K562 (cell line): Measurements from ENCODE around the gene FTH1. TPM values are rescaled to one million over a fixed set of nuclear protein-coding genes. Genes with fewer than 3 reads are reported as not detected.
A peak's percentile ranks its signal among the peaks of the same experiment; 100 is the strongest.

ENCODE experiments used
- ATAC-seq: fragments of 200-7000 bp; cut with Tn5 transposase; 3 replicates; pipeline ENCODE4 v1.9.1; 2020; ENCODE audit warnings: moderate library complexity
- BruUV-seq: library from RNA; stranded (reverse); fragments of 400-500 nt; replicated peaks from 2 replicates; lab custom pipeline; 2021; lab: Mats Ljungman, UMichigan
- CTCF ChIA-PET: fragments of 300-600 bp; formaldehyde crosslinking; extraction: SDS; loops from one replicate; lab custom pipeline; 2021; ENCODE audit warnings: low intra/inter-chr PET ratio; lab: Yijun Ruan, JAX
- POLR2A ChIA-PET: fragments of 300-600, 350-650 bp; sonication (Branson Sonifier 250); formaldehyde crosslinking; extraction: SDS; loops from one replicate; lab custom pipeline; 2021; ENCODE audit warnings: antibody characterized with exemption, inconsistent platforms; lab: Yijun Ruan, JAX
- DNase-seq, 4 experiments: peaks; one replicate each; pipeline versions ENCODE4 v3.0.0 to v3.0.0-alpha.2; 2011 to 2018; ENCODE audit warnings: low spot score in 3 of 4, mixed read lengths in 3 of 4; ENCODE audit errors: extremely low read depth in 1 of 4
- FAIRE-seq: peaks from 2 replicates; lab custom pipeline; 2011; peaks lifted over from hg19 to GRCh38; lab: Jason Lieb, UNC
- H2AFZ ChIP-seq: 2 replicates; pipeline ENCODE4 v1.6.0; 2011; ENCODE audit warnings: low read depth, low read length, control low read depth, inconsistent platforms
- H3K27ac ChIP-seq: fragments of 200-600 bp; 3 replicates; pipeline ENCODE4 v1.8.0; 2011; ENCODE audit warnings: low read depth, mild to moderate bottlenecking, control low read depth, inconsistent platforms, low read length, moderate library complexity, mixed read lengths; ENCODE audit errors: extremely low read depth
- H3K27me3 ChIP-seq, 2 experiments: fragments of 300-600 bp in 1 of 2; 2 replicates in 1 of 2; 3 replicates in 1 of 2; pipeline versions ENCODE4 v1.6.0 to v1.8.0; 2011; ENCODE audit warnings: inconsistent platforms in 2 of 2, low read length in 2 of 2, mild to moderate bottlenecking in 1 of 2, mixed read lengths in 1 of 2, moderate library complexity in 1 of 2; ENCODE audit not compliant: control insufficient read depth in 2 of 2, insufficient read depth in 2 of 2
- H3K36me3 ChIP-seq: fragments of 300-600 bp; 3 replicates; pipeline ENCODE4 v1.8.0; 2011; ENCODE audit warnings: mild to moderate bottlenecking, low read length, inconsistent platforms; ENCODE audit not compliant: control insufficient read depth, insufficient read depth
- H3K4me1 ChIP-seq, 2 experiments: fragments of 200-600 bp in 1 of 2; replicated peaks in 1 of 2; 2 replicates in 1 of 2; 3 replicates in 1 of 2; pipeline versions ENCODE4 v1.5.1 to v1.8.0; 2011; ENCODE audit warnings: inconsistent platforms in 2 of 2, low read length in 2 of 2, mild to moderate bottlenecking in 1 of 2, mixed read lengths in 1 of 2, moderate library complexity in 1 of 2; ENCODE audit not compliant: control insufficient read depth in 2 of 2, insufficient read depth in 2 of 2
- H3K4me2 ChIP-seq: 2 replicates; pipeline ENCODE4 v1.6.1; 2011; ENCODE audit warnings: low read length, control low read depth, inconsistent platforms, mixed read lengths; ENCODE audit not compliant: insufficient read depth
- H3K4me3 ChIP-seq: fragments of 200-600 bp; sonication (generic), shearing (Covaris generic); 2 replicates; pipeline ENCODE4 v1.5.1; 2016; ENCODE audit warnings: control low read depth, inconsistent platforms
- H3K79me2 ChIP-seq: fragments of 200-600 bp; 3 replicates; pipeline ENCODE4 v1.8.0; 2011; ENCODE audit warnings: low read length, inconsistent platforms; ENCODE audit not compliant: control insufficient read depth, insufficient read depth
- H3K9ac ChIP-seq, 2 experiments: 2 replicates each; pipeline versions ENCODE4 v1.6.0 to v1.6.1; 2011; ENCODE audit warnings: low read depth in 2 of 2, low read length in 2 of 2, control low read depth in 1 of 2, inconsistent platforms in 1 of 2, mild to moderate bottlenecking in 1 of 2, mixed read lengths in 1 of 2; ENCODE audit not compliant: insufficient read depth in 1 of 2
- H3K9me1 ChIP-seq: one replicate; pipeline ENCODE4 v1.6.0; 2011; ENCODE audit warnings: inconsistent platforms, mild to moderate bottlenecking, low read length, moderate library complexity; ENCODE audit not compliant: control insufficient read depth, insufficient read depth
- H3K9me3 ChIP-seq: replicated peaks from 2 replicates; pipeline ENCODE4 v1.5.1; 2011; ENCODE audit warnings: low read depth, low read length, inconsistent platforms; ENCODE audit not compliant: control insufficient read depth, insufficient read depth
- H4K20me1 ChIP-seq: replicated peaks from 2 replicates; pipeline ENCODE4 v1.6.1; 2011; ENCODE audit warnings: low read length, inconsistent platforms, mixed read lengths; ENCODE audit not compliant: control insufficient read depth, insufficient read depth
- DPF2 ChIP-seq: fragments of 450-650 bp; IDR thresholded peaks from 2 replicates; pipeline ENCODE4 v1.6.1; 2016
- EGR1 ChIP-seq: fragments of 450-650 bp; conservative IDR thresholded peaks from 2 replicates; pipeline ENCODE4 v1.6.1; 2017; ENCODE audit warnings: mild to moderate bottlenecking
- EP400 ChIP-seq: fragments of 450-650 bp; IDR thresholded peaks from 2 replicates; pipeline ENCODE4 v1.6.1; 2017; ENCODE audit warnings: antibody characterized with exemption, mild to moderate bottlenecking, moderate library complexity
- FOXM1 ChIP-seq, 2 experiments: fragments of 450-650 bp in 1 of 2; sonication (generic) in 1 of 2; formaldehyde crosslinking in 1 of 2; IDR thresholded peaks; 2 replicates each; pipeline versions ENCODE4 v1.6.1 to v1.9.0; 2017 to 2022; ENCODE audit warnings: low read depth in 2 of 2, mild to moderate bottlenecking in 2 of 2, missing genetic modification reagents in 1 of 2, moderate library complexity in 1 of 2
- FOXP1 ChIP-seq: sonication (generic); formaldehyde crosslinking; IDR thresholded peaks from 2 replicates; pipeline ENCODE4 v1.8.0; 2022; ENCODE audit warnings: mild to moderate bottlenecking, missing genetic modification reagents
- HEY1 ChIP-seq: fragments of 250-450 bp; sonication (Bioruptor Pico); IDR thresholded peaks from 2 replicates; pipeline ENCODE4 v1.5.0; 2020; ENCODE audit warnings: mild to moderate bottlenecking, moderate library complexity, borderline replicate concordance
- HMG20A ChIP-seq: fragments of 450-650 bp; formaldehyde crosslinking; conservative IDR thresholded peaks from 2 replicates; pipeline ENCODE4 v1.4.0; 2020; ENCODE audit warnings: mild to moderate bottlenecking, mixed read lengths
- IRF2 ChIP-seq: sonication (generic); formaldehyde crosslinking; IDR thresholded peaks from 2 replicates; pipeline ENCODE4 v1.8.1; 2022; ENCODE audit warnings: mild to moderate bottlenecking, missing genetic modification reagents
- KAT8 ChIP-seq: fragments of 450-650 bp; IDR thresholded peaks from 2 replicates; pipeline ENCODE4 v1.6.1; 2016; ENCODE audit warnings: low read depth, mild to moderate bottlenecking
- NR2C1 ChIP-seq, 2 experiments: fragments of 450-650 bp; IDR thresholded peaks; 2 replicates each; pipeline ENCODE4 v1.6.1; 2017; ENCODE audit warnings: mild to moderate bottlenecking in 2 of 2, antibody characterized with exemption in 1 of 2, inconsistent platforms in 1 of 2, missing compliant biosample characterization in 1 of 2, missing genetic modification characterization in 1 of 2
- NRF1 ChIP-seq, 2 experiments: fragments of 450-650 bp; IDR thresholded peaks in 1 of 2; conservative IDR thresholded peaks in 1 of 2; 2 replicates each; pipeline ENCODE4 v1.6.1; 2014; ENCODE audit warnings: mild to moderate bottlenecking in 2 of 2
- PCBP1 ChIP-seq: fragments of 200-400 bp; formaldehyde crosslinking; IDR thresholded peaks from 2 replicates; pipeline ENCODE4 v1.6.1; 2018; ENCODE audit warnings: mild to moderate bottlenecking, low read depth, low read length; ENCODE audit not compliant: poor library complexity, severe bottlenecking
- PHF21A ChIP-seq: fragments of 450-650 bp; IDR thresholded peaks from 2 replicates; pipeline ENCODE4 v1.6.1; 2017; ENCODE audit warnings: low read depth, borderline replicate concordance
- PRMT5 ChIP-seq: sonication (generic); formaldehyde crosslinking; IDR thresholded peaks from 2 replicates; pipeline ENCODE4 v1.5.0; 2020; ENCODE audit warnings: missing genetic modification reagents
- SMARCB1 ChIP-seq: IDR thresholded peaks from 2 replicates; pipeline ENCODE4 v1.6.1; 2011; ENCODE audit warnings: improper control_type of control experiment, low read depth; ENCODE audit not compliant: insufficient read length
- TAF9B ChIP-seq: fragments of 450-650 bp; IDR thresholded peaks from 2 replicates; pipeline ENCODE4 v1.6.1; 2018; ENCODE audit warnings: mild to moderate bottlenecking; ENCODE audit not compliant: partially characterized antibody
- TCF7L2 ChIP-seq: fragments of 150-350 bp; IDR thresholded peaks from 2 replicates; pipeline ENCODE4 v1.6.1; 2016; ENCODE audit warnings: low read depth, mild to moderate bottlenecking, low read length, moderate library complexity
- ZC3H8 ChIP-seq: fragments of 450-650 bp; IDR thresholded peaks from 2 replicates; pipeline ENCODE4 v1.6.1; 2017
- ZKSCAN3 ChIP-seq: fragments of 250-450 bp; sonication (Bioruptor Pico); IDR thresholded peaks from 2 replicates; pipeline ENCODE4 v1.4.0; 2020
- ZNF395 ChIP-seq: fragments of 200-800 bp; sonication (Bioruptor generic); IDR thresholded peaks from 2 replicates; pipeline ENCODE4 v1.6.1; 2017; ENCODE audit warnings: missing genetic modification characterization, missing compliant biosample characterization
- ZNF41 ChIP-seq: fragments of 250-450 bp; sonication (Bioruptor Pico); conservative IDR thresholded peaks from 2 replicates; pipeline ENCODE4 v1.4.0; 2020; ENCODE audit warnings: mild to moderate bottlenecking
- WGBS: fragments of 100-300 bp; shearing (Covaris generic); methylation state at CpG from one replicate; pipeline ENCODE4 v1.1.6; 2016; ENCODE audit warnings: low coverage, mixed read lengths; ENCODE audit not compliant: insufficient coverage; ENCODE audit errors: missing lambda C conversion rate; 5-methylcytosine and 5-hydroxymethylcytosine counted together
- in situ Hi-C: fragments of 300-500 bp; cut with MboI; formaldehyde crosslinking; loops from 4 replicates; pipeline ENCODE4 v1.15.0; 2018; ENCODE audit warnings: inconsistent platforms, mixed read lengths
- intact Hi-C: fragments of 100-400 bp; cut with micrococcal nuclease; formaldehyde crosslinking; loops from 2 replicates; pipeline ENCODE4 v1.14.2; 2022
- polyA plus RNA-seq, 8 experiments: library from polyadenylated mRNA; depleted of rRNA in 4 of 8; stranded (reverse) in 5 of 8; unstranded in 3 of 8; fragments of >200 nt; fragmentation: Nextera tagmentation in 2 of 8; fragmentation: Illumina TruSeq in 1 of 8; extraction: Ambion mirVana in 2 of 8; extraction: Trizol in 1 of 8; gene quantifications; 2 replicates each; pipeline versions ENCODE4 v1.2.1 to v1.2.3, GENCODE V29; 2011 to 2014; ENCODE audit warnings: inconsistent platforms in 1 of 8, missing spikeins in 1 of 8
- total RNA-seq, 7 experiments: library from RNA; depleted of rRNA in 6 of 7; stranded (reverse); fragments of >200 nt in 6 of 7; fragmentation: Illumina TruSeq in 2 of 7; extraction: Trizol in 2 of 7; gene quantifications; 2 replicates each; pipeline versions ENCODE4 v1.2.1 to v1.2.3, GENCODE V29; 2011 to 2021; ENCODE audit warnings: low replicate concordance in 1 of 7

FTH1 gene
- total and polyA plus RNA-seq, 9 of the 15 experiments (the other 6 are each of a cell fraction or from before 2014, with no cell fraction given), result 370 to 3,146 (median 802) TPM

DNA sequence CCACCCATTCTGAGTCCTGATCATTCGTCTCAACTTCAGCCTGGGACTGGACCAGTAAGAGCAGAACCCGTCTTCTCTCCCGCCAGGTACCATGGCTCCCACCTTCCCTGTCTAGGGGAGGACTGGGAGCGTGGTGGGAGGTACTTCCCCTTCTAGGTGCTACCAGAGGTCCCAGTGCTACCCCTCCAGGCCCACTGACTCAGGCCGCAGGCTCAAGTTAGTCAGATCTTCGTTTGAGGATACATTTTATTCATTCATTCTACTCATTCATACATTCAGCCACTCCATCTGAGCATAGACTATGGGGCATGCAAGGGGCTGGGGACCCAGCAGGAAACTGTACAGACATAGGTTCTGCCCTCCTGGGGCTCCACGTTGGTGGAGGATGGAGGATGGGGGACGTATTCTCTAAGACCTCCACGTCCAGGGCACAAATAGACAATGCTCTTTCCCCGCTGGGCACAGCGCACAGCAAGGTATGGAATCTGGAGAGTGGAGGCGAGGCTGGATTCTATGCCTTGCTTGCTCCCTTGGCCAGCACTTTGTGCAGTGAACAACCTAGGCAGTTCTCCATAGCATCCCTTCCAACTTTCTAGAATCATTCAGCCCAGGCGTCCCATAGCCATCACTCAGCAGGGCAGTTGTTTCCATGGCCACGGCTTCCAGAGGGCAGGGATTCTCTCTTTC lies 49.0 kb downstream of the FTH1 start (continued):
- TF ChIP-seq FOXM1 (IDR thresholded peaks at IDR 0.05; ENCODE audit: low read depth), result no peak
- TF ChIP-seq FOXM1 (CRISPR knock-in tag; IDR thresholded peaks at IDR 0.05; ENCODE audit: low read depth), result no peak
- TF ChIP-seq NR2C1 (IDR thresholded peaks at IDR 0.05), result no peak
- TF ChIP-seq NR2C1 (tag; IDR thresholded peaks at IDR 0.05), result no peak
- no peak for TF ChIP-seq EP400
- no peak for TF ChIP-seq ZC3H8
- TF ChIP-seq FOXP1 (CRISPR knock-in tag), result no peak

- H3K4me3 ChIP-seq, result peak within 1 kb of the TSS; percentile 63
- H4K20me1 ChIP-seq, result peaks cover 5% of the 10 kb centered on the region; the same call in 1 of the 2 replicates
- H2AFZ ChIP-seq, result peak within 1 kb of the TSS; percentile 55
- H3K9ac ChIP-seq, result peak within 1 kb of the TSS; percentile 60 to 80
- peak; percentile 76 to 91 (median 86) for DNase-seq
- in situ Hi-C loops, result no loop called here
- H3K4me1 ChIP-seq, result peaks cover 43 to 86% of the 10 kb centered on the region in 2 experiments
- peaks cover 9% of the 10 kb centered on the region; the same call in 2 of the 3 replicates for H3K36me3 ChIP-seq
- peak; percentile 32 for FAIRE-seq
- H3K9me1 ChIP-seq, result no peaks in the 10 kb centered on the region
- H3K27ac ChIP-seq, result peak within 1 kb of the TSS; percentile 71
- H3K27me3 ChIP-seq, result no peaks in the 10 kb centered on the region
- ChIA-PET CTCF (no interaction called here), POLR2A (interaction anchor here (0.5 to 2.0 kb wide), 3 partner anchors 9 to 47 kb away, joined by 3 to 9 read pairs (median 6); no protein-coding TSS in a partner anchor)
- H3K4me2 ChIP-seq, result peak within 1 kb of the TSS; percentile 96
- ATAC-seq, result peak; percentile 59
- no peaks in the 10 kb centered on the region for H3K9me3 ChIP-seq
- peaks cover 75% of the 10 kb centered on the region for H3K79me2 ChIP-seq
- no TSS peak for BruUV-seq
- 6% methylated on average over 20 of the region's 74 CpGs for WGBS
- intact Hi-C loops, result no loop called here
- no peak for TF ChIP-seq PRMT5 (CRISPR knock-in tag)
- no peak for TF ChIP-seq TAF9B
- TF ChIP-seq TCF7L2, result no peak
- TF ChIP-seq PCBP1, result no peak
- no peak for TF ChIP-seq IRF2 (CRISPR knock-in tag)
- TF ChIP-seq ZNF41 (CRISPR knock-in tag), result no peak
- TF ChIP-seq EGR1, result peak; percentile 19; the same call in 1 of the 2 replicates
- TF ChIP-seq HMG20A, result no peak
- TF ChIP-seq ZKSCAN3, result no peak
- TF ChIP-seq HEY1 (CRISPR knock-in tag), result no peak
- TF ChIP-seq KAT8, result no peak
- no peak for TF ChIP-seq PHF21A
- TF ChIP-seq DPF2, result peak; percentile 49; the same call in 1 of the 2 replicates
- TF ChIP-seq ZNF395 (CRISPR knock-in tag), result no peak
- no peak for TF ChIP-seq SMARCB1
- no peak; a peak in 2 of 4 replicates for TF ChIP-seq NRF1 (conservative IDR thresholded peaks at IDR 0.05 in 1 of 2, IDR thresholded peaks at IDR 0.05 in 1 of 2)
Observed at GRCh38 chr11:61917334-61918109, 49.9 kb downstream of the FTH1 start, which contains the start of gene RAB3IL1. TSS of gene RAB3IL1 (minus strand) at chr11:61917566. CDS start at chr11:61917367, 199 bp downstream.
